ENCODE data around the gene ENO2. TPM values are rescaled to one million over a fixed set of nuclear protein-coding genes. Genes with fewer than 3 reads are reported as not detected.

The ENO2 gene
- total RNA-seq, 2 donors from 2014 or later: 80.2 to 80.7 TPM

GRCh38 chr12:6956021-6956727, 41.8 kb downstream of the ENO2 start:
- no peaks in the 10 kb centered on the region for H3K9me3 ChIP-seq (ENCODE audit: control insufficient read depth, low read length, poor library complexity, severe bottlenecking)
- ATAC-seq (no peak), DNase-seq (no peak)
- H3K27ac Mint-ChIP-seq: peak overlapping the region; percentile 98
- H3K36me3 Mint-ChIP-seq (ENCODE audit: low read depth): peaks cover 14% of the 10 kb centered on the region
- no peaks in the 10 kb centered on the region for H3K27me3 Mint-ChIP-seq
- peak overlapping the region; percentile 96 for H3K4me3 Mint-ChIP-seq
- H3K4me1 Mint-ChIP-seq: peaks cover 78% of the 10 kb centered on the region

- peak overlapping the region; percentile 98 for H3K27ac Mint-ChIP-seq
- H3K27me3 Mint-ChIP-seq: no peaks in the 10 kb centered on the region
- peaks cover 13% of the 10 kb centered on the region for H3K36me3 Mint-ChIP-seq (ENCODE audit: low read depth)
- H3K4me3 Mint-ChIP-seq: peak overlapping the region; percentile 96
- H3K4me1 Mint-ChIP-seq: peaks cover 86% of the 10 kb centered on the region
- no peak for DNase-seq
- no peaks in the 10 kb centered on the region for H3K9me3 ChIP-seq (ENCODE audit: control insufficient read depth, low read length, poor library complexity, severe bottlenecking)
- ATAC-seq: no peak
These were observed 42.8 kb downstream of the ENO2 start for GRCh38 chr12:6957151-6957701.

- H3K27ac Mint-ChIP-seq: peak overlapping the region; percentile 98
- ATAC-seq (no peak), DNase-seq (no peak)
- peak overlapping the region; percentile 96 for H3K4me3 Mint-ChIP-seq
- no peaks in the 10 kb centered on the region for H3K27me3 Mint-ChIP-seq
- H3K9me3 ChIP-seq (ENCODE audit: control insufficient read depth, low read length, poor library complexity, severe bottlenecking): no peaks in the 10 kb centered on the region
- peaks cover 13% of the 10 kb centered on the region for H3K36me3 Mint-ChIP-seq (ENCODE audit: low read depth)
- H3K4me1 Mint-ChIP-seq: peaks cover 80% of the 10 kb centered on the region
These were observed 43.6 kb downstream of the ENO2 start for GRCh38 chr12:6957741-6958608.

GRCh38 chr12:6958609-6959057, 44.3 kb downstream of the ENO2 start:
- DNase-seq (no peak), ATAC-seq (peak; percentile 1)
- H3K4me3 Mint-ChIP-seq: peak overlapping the region; percentile 96
- H3K27ac Mint-ChIP-seq: peak overlapping the region; percentile 98
- H3K36me3 Mint-ChIP-seq (ENCODE audit: low read depth): peaks cover 13% of the 10 kb centered on the region
- H3K4me1 Mint-ChIP-seq: peaks cover 74% of the 10 kb centered on the region
- H3K27me3 Mint-ChIP-seq: no peaks in the 10 kb centered on the region
- H3K9me3 ChIP-seq (ENCODE audit: control insufficient read depth, low read length, poor library complexity, severe bottlenecking): no peaks in the 10 kb centered on the region

- Mint-ChIP-seq H3K36me3 (ENCODE audit: low read depth) (peaks cover 13% of the 10 kb centered on the region), H3K4me1 (peaks cover 68% of the 10 kb centered on the region), H3K27me3 (no peaks in the 10 kb centered on the region), H3K4me3 (peak overlapping the region; percentile 96), H3K27ac (peak overlapping the region; percentile 98)
- no peaks in the 10 kb centered on the region for H3K9me3 ChIP-seq (ENCODE audit: control insufficient read depth, low read length, poor library complexity, severe bottlenecking)
- peak; percentile 68 for ATAC-seq
- peak; percentile 60 to 66 (median 60) for DNase-seq
These were observed 44.9 kb downstream of the ENO2 start for GRCh38 chr12:6959058-6959804.

- Mint-ChIP-seq H3K4me3 (peak overlapping the region; percentile 96), H3K4me1 (peaks cover 63% of the 10 kb centered on the region), H3K27ac (peak overlapping the region; percentile 98), H3K36me3 (ENCODE audit: low read depth) (peaks cover 11% of the 10 kb centered on the region), H3K27me3 (no peaks in the 10 kb centered on the region)
- DNase-seq (no peak), ATAC-seq (no peak)
- no peaks in the 10 kb centered on the region for H3K9me3 ChIP-seq (ENCODE audit: control insufficient read depth, low read length, poor library complexity, severe bottlenecking)
These were observed 45.6 kb downstream of the ENO2 start for GRCh38 chr12:6959805-6960592.

- Mint-ChIP-seq H3K27me3 (no peaks in the 10 kb centered on the region), H3K36me3 (ENCODE audit: low read depth) (peaks cover 11% of the 10 kb centered on the region), H3K27ac (peak overlapping the region; percentile 98), H3K4me3 (peak overlapping the region; percentile 91), H3K4me1 (peaks cover 63% of the 10 kb centered on the region)
- no peaks in the 10 kb centered on the region for H3K9me3 ChIP-seq (ENCODE audit: control insufficient read depth, low read length, poor library complexity, severe bottlenecking)
- ATAC-seq: no peak
- no peak for DNase-seq
These were observed 46.4 kb downstream of the ENO2 start for GRCh38 chr12:6960593-6961277.

- peak overlapping the region; percentile 98 for H3K27ac Mint-ChIP-seq
- peaks cover 11% of the 10 kb centered on the region for H3K36me3 Mint-ChIP-seq (ENCODE audit: low read depth)
- peak; percentile 83 for ATAC-seq
- no peaks in the 10 kb centered on the region for H3K9me3 ChIP-seq (ENCODE audit: control insufficient read depth, low read length, poor library complexity, severe bottlenecking)
- peak overlapping the region; percentile 91 for H3K4me3 Mint-ChIP-seq
- H3K27me3 Mint-ChIP-seq: no peaks in the 10 kb centered on the region
- peaks cover 59% of the 10 kb centered on the region for H3K4me1 Mint-ChIP-seq
- peak; percentile 76 to 86 (median 78) for DNase-seq
These were observed 46.9 kb downstream of the ENO2 start for GRCh38 chr12:6961278-6961694.

- H3K9me3 ChIP-seq (ENCODE audit: control insufficient read depth, low read length, poor library complexity, severe bottlenecking): no peaks in the 10 kb centered on the region
- peaks cover 54% of the 10 kb centered on the region for H3K4me1 Mint-ChIP-seq
- H3K36me3 Mint-ChIP-seq (ENCODE audit: low read depth): peaks cover 10% of the 10 kb centered on the region
- DNase-seq (peak in 1 of 3 donors; percentile 43), ATAC-seq (peak; percentile 24)
- H3K27ac Mint-ChIP-seq: peak overlapping the region; percentile 98
- peak overlapping the region; percentile 91 for H3K4me3 Mint-ChIP-seq
- H3K27me3 Mint-ChIP-seq: no peaks in the 10 kb centered on the region
These were observed 47.4 kb downstream of the ENO2 start for GRCh38 chr12:6961695-6962284.

- peaks cover 48% of the 10 kb centered on the region for H3K4me1 Mint-ChIP-seq
- DNase-seq: no peak
- H3K4me3 Mint-ChIP-seq: peak overlapping the region; percentile 91
- ATAC-seq: no peak
- peaks cover 6% of the 10 kb centered on the region for H3K36me3 Mint-ChIP-seq (ENCODE audit: low read depth)
- H3K27me3 Mint-ChIP-seq: no peaks in the 10 kb centered on the region
- H3K9me3 ChIP-seq (ENCODE audit: control insufficient read depth, low read length, poor library complexity, severe bottlenecking): no peaks in the 10 kb centered on the region
- peak overlapping the region; percentile 98 for H3K27ac Mint-ChIP-seq
These were observed 48.1 kb downstream of the ENO2 start for GRCh38 chr12:6962285-6963015.

Data from T-helper 17 cell (primary cell).